Stromal cell of bone marrow (primary cell): ENCODE results near the gene EYA2.
"Not testable (repeated sequence)": the region's sequence is repeated elsewhere in the genome, so short reads cannot be mapped to it uniquely, and the experiment has no call there.

Experiments used
- DNase-seq: peaks from one replicate; pipeline ENCODE4 v3.0.0-alpha.2; 2012; ENCODE audit warnings: low read depth

EYA2 gene

GRCh38 chr20:47175493-47175892, 280.9 kb downstream of the EYA2 start:
- DNase-seq, result no peak

- DNase-seq, result not testable (repeated sequence)
Observed at GRCh38 chr20:47176217-47176616, 281.6 kb downstream of the EYA2 start.

DNA sequence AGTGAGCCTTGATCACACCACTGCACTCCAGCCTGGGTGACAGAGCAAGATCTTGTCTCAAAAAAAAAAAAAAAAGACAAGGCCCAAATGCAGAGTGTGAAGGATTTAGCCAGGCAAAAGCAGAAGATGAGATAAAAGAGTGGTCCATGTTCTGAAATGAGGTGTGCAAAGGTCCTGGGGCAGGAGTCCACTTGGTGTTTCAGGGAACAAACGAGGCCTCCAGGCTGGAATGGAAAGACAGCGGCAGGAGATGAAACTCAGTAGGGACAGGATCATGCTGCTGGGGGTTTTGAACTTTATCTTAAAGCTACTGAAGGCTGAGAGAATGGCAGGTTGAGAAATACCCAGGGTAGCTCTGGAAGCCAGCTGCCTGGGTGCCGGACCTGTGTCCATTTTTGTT, 283.6 kb downstream of the EYA2 start:
- no peak for DNase-seq

- DNase-seq, result no peak
Observed at GRCh38 chr20:47178851-47179250, 284.2 kb downstream of the EYA2 start.

GRCh38 chr20:47179267-47179666, 284.6 kb downstream of the EYA2 start:
- DNase-seq, result no peak

DNA sequence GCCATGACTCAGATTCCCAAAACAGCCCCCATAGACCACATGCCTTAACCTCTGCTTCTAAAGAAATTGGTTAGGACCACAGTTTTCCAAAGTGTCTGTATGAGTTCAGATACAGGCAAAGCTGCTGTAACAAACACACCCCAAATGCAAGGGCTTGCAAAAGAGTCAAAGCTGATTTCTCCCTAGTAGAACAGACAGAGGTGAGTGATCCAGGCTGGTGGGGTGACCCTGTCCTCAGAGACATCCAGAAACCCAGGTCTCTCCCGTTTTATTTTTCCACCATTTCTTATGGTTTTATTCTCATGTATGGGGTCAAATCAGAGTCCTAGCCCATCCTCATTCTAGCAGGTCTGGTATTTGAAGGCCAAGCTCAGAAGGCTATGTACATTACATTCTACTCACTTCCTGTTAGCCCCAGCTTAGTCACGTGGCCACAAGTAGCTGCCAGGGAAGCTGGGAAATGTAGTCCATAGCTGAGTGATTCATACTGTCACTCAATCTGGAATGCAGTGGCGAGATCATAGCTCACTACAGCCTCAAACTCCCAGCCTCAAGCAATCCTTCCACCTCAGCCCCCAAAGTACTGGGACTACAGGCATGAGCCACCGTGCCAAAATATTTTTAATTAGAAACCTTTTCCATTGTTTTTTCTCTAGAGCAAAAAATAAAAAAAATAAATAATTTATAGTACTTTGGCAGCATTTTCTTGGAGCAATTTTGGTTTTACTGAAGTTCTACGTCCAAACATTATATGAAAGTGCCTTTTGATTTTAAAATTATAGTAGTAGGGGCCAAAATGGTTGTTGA, 286.6 kb downstream of the EYA2 start:
- peak; percentile 64 for DNase-seq

DNA sequence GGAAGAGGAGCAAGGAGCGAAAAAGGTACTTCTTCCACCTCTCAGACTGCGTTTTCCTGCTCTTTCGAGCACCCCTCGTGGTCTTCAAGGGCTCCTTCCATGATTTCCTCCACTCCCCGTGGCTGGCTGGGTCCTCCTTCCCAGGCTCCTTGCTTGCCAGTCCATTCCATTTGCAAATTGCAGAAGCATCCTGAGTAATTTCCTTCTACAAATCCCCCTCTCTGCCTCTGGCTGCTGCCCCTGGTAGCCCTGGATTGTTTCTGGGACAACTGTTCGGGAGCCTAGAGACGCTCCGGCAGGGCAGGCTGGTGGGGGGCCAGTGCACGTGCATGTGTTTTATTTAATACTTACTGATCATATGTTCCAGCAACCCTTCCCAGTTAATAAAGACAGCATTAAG, 288.7 kb downstream of the EYA2 start:
- DNase-seq, result no peak

DNA sequence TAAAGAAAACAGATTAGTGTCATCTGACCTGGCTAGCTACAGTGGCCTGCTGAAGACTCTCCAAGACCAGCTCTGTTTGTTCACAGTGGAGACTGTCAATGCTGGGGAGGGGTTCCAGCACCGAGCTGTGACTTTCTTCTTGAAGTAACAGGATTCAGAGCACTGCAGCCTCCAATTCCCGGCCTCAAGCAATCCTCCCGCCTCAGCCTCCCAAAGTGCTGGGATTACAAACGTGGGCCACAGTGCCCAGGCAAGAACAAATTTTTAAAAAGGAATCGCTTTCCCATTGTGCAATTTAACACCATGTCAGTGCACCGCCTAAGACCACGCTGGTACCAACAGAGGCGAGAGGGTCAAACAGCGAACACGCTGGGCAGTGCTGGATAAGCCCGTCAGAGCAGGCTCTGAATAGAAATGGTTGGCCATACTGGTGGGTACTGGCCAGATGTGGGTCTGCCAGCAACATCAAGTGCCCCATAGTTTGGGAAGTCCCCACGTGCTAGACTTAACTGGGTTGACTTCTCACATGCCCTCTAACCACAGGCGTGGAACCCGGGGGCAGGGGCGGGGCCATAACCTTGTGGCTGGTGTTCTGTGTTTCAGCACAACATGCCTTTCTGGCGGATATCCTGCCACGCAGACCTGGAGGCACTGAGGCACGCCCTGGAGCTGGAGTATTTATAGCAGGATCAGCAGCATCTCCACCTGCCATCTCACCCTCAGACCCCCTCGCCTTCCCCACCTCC, 293.0 kb downstream of the EYA2 start:
- no peak for DNase-seq

GRCh38 chr20:47188540-47188939, 293.9 kb downstream of the EYA2 start:
- no peak for DNase-seq

DNA sequence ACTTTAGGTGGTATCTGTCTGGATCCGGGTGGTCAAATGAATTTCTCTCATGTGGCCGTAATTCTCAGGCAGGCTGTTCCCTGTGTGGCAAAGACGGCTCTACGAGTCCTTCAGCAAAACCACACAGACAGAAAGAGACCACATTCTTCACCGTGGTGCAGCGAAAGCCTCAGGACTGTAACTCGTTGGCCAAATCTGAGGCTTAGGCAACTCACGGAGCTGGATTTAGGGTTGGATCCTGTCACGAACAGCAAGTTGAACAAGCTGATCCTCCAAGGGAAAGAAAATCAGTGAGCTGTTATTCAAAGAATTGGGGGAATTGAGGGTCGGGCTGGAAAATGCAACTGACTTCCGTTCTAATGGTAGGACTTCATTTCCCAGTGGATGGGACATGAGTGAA, 294.4 kb downstream of the EYA2 start:
- no peak for DNase-seq

DNA sequence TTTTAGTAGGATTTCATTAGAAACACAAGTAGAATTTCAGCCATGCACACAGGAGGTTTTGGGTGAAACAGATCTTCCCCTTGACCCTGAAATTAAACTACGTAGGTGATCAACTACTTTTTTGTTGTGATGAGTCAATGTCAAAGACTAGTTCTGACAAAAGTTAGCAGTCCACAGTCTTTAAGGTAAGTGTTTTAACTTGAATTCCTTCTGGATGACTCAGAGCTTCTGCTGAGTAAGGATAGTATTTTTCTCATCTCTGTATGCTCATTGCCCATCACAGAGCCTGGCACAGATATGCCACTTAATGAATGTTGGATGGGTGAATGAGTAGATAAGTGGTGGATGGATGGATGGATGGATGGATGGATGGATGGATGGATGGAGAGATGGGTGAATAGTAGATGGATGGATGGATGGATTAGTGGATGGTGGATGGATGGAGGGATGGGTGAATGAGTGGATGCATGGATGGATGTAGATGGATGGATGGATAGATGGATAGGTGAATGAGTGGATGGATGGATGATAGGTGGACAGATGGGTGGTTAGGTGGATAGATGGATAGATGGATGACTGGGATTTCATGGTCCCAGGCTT, 296.5 kb downstream of the EYA2 start:
- DNase-seq, result no peak

DNA sequence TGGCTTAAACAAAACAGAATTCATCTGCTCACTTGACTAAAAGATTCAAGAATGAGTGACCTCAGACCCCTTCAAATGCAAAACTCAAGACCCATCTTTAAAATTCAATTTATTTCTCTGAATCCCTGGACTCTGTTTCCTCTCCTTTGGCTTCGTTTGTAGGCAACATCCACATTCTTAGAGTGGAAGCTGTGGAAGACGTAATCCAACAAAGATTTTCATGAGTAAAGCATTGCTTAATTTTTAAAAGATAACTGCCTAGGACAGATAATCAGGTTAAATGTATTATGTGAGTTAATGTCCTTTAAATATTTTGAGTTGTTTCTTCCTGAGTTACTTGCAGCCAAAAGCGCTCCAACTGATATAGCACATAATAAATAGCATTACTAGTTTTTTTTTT, 297.3 kb downstream of the EYA2 start:
- DNase-seq, result no peak

DNA sequence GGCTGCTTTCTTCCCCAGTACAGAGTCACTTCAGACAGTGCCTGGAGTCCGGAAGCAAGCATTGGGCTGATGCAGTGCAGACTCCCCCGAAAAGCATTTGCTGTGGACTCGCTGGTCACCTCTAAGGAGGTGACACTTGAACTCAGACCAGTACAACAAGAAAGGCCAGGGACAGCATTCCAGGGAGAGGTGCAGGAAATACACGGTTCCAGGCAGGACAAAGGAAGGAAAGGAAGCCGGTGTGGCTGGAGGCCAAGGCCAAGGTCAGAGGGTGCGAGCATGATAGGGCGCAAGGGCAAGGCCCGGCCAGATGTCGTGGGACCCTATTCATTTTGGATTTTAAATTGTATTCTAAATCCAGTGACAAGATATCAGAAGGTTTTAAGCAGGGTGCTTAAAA, 300.9 kb downstream of the EYA2 start:
- DNase-seq, result no peak

DNA sequence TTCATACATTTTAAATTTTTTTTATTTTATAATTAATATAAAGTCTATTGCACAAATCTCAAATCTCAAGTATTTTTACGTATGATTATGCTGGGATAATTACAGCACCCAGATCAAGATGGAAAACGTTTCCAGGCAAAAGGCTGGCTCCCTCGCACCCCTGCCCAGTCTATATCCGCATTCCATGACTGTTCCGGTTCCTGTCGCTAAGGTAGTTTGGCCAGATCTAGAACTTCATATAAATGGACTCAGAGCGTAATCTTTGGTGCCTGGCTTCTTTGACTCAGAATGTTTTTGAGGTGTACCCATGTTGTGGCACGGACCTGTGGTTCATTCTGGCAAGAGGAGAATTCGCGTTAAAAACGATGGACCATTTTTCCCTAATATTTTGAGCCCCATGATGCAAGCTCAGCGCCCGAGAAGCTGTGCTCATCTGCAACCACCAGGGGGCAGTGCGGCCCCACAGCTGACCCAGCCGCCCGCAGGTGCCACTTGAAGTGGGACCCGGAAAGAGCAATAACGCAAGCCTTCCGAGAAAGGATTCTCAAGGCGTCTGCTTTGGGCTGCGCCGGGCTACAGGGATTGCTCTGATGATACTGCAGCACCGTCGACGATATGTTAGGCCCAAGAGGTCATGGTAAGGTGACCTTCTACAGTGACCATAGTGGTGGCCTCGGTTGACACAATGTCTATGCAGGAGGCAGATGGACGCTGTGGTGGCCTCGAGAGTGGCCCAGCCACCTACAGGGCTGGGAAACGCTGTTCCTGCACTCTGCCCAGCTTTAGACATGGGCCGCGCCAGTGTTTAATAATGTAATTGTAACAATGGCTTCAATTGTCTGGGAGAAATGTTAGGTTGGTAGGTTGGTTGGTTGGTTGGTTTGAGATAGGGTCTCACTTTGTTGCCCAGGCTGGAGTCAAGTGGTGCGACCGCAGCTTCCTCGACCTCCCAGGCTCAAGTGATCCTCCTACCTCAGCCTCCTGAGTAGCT, 301.7 kb downstream of the EYA2 start:
- peak; percentile 18 for DNase-seq

DNA sequence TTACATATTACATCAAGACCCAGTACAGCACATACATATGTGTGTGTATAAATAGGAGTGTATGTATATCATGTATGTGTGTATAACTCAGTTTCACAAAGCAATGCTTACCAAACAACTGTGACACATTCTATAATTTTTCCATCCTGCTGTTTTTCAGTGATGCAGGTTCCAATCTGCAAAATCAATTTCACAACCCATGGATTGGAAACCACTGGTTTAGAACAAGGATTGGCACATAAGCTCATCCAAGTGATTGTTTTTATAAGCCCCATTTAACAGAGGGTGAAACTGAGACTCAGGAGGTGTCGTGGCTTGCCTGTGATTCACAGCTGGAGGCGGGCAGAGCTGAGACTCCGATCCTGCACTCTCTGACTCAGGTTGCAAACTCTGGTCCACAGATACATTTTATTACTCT, 303.6 kb downstream of the EYA2 start:
- peak; percentile 10 for DNase-seq

GRCh38 chr20:47198996-47199552, 304.4 kb downstream of the EYA2 start:
- no peak for DNase-seq

- no peak for DNase-seq
Observed at GRCh38 chr20:47201074-47201730, 306.6 kb downstream of the EYA2 start.

DNA sequence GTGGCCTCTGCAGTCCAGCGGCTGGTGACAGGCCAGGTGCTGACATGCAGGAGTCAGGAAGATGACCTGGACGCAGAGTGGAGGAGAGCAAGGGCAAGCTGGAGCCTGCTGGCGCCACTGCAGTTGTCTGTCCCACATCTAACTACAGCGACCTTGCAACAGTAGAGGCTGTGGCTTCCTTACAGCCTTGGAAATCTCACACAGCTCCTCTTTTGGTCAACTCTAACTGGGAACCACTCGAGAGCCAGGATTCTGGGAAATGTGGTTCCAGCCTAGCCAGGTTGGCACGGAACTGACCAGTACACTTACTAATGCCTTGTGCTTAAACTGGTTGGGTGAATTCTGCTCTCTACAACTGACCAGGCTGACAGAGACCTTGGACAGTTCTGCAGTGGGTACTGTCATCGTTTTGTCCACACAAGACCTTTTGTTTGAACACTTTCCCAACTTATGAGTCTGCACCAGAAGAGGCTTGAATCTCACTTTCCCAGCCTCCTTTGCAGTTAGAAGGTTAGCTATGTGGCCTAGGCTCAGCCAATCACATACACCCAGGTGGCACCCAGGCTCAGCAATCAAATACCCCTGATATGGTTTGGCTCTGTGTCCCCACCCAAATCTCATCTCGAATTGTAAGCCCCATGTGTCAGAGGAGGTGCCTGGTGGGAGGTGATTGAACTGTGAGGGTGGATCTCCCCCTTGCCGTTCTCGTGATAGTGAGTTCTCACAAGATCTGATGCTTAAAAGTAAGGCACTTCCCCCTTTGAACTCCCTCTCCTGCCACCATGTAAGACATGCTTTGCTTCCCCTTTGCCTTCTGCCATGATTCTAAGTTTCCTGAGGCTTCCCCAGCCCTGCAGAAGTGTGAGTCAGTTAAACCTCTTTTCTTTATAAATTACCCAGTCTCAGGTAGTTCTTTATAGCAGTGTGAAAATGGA, 308.4 kb downstream of the EYA2 start:
- no peak for DNase-seq

GRCh38 chr20:47204008-47204849, 309.6 kb downstream of the EYA2 start:
- peak; percentile 56 for DNase-seq
